ENCODE results near the gene SRSF1.

GRCh38 chr17:58047376-58048150, 40.5 kb upstream of the SRSF1 start:
- TF ChIP-seq, protein P1, sequence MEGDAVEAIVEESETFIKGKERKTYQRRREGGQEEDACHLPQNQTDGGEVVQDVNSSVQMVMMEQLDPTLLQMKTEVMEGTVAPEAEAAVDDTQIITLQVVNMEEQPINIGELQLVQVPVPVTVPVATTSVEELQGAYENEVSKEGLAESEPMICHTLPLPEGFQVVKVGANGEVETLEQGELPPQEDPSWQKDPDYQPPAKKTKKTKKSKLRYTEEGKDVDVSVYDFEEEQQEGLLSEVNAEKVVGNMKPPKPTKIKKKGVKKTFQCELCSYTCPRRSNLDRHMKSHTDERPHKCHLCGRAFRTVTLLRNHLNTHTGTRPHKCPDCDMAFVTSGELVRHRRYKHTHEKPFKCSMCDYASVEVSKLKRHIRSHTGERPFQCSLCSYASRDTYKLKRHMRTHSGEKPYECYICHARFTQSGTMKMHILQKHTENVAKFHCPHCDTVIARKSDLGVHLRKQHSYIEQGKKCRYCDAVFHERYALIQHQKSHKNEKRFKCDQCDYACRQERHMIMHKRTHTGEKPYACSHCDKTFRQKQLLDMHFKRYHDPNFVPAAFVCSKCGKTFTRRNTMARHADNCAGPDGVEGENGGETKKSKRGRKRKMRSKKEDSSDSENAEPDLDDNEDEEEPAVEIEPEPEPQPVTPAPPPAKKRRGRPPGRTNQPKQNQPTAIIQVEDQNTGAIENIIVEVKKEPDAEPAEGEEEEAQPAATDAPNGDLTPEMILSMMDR (IDR thresholded peaks at IDR 0.05 in 8 of 11, conservative IDR thresholded peaks at IDR 0.05 in 3 of 11), result no peak
- TF ChIP-seq POLR2A (IDR thresholded peaks at IDR 0.05), result no peak
- no peak for TF ChIP-seq POLR2AphosphoS5 (IDR thresholded peaks at IDR 0.05)
